ENCODE results near the gene PDE6A. TPM values are rescaled to one million over a fixed set of nuclear protein-coding genes. Genes with fewer than 3 reads are reported as not detected.

Gene PDE6A
- polyA plus RNA-seq, 3 donors, result 0.01 TPM; not detected in 2

DNA sequence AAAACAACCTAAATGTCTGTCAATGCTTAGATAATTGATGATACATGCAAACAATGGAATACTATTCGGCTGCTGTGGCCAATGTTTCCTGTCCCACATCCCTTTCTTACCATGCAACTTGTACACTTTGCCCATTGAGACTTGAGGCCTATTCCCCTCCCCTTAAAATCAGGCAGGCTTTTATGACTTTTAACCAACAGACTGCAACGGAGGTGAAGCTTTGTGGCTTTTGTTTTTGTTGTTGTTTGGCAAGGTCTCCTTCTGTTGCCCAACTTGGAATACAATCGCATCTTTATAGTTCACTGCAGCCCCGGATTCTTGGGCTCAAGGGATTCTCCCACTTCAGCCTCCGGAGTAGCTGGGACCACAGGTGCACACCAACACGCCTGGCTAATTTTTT lies 10.2 kb upstream of the PDE6A start:
- Histone ChIP-seq H3K4me2 (replicated peaks; ENCODE audit: extremely low read depth, low read length, poor library complexity, severe bottlenecking) (no peak overlapping the region), H3K4me1 (ENCODE audit: control insufficient read depth in 1 of 2, insufficient read depth in 2 of 2, low read length in 2 of 2) (peaks cover 7 to 9% of the 10 kb centered on the region in 2 donors), H3K9ac (ENCODE audit: insufficient read depth, low read length, poor library complexity, severe bottlenecking) (no peak overlapping the region), H3K4me3 (replicated peaks in 1 of 3; ENCODE audit: low read depth in 2 of 3, low read length in 3 of 3) (no peak overlapping the region), H3K36me3 (replicated peaks in 1 of 2; ENCODE audit: control insufficient read depth in 1 of 2, insufficient read depth in 2 of 2, low read length in 2 of 2) (no peaks in the 10 kb centered on the region), H3K9me3 (replicated peaks in 1 of 2; ENCODE audit: control insufficient read depth in 1 of 2, insufficient read depth in 1 of 2, low read length in 2 of 2) (no peaks in the 10 kb centered on the region), H2AFZ (ENCODE audit: insufficient read depth, low read depth, low read length, poor library complexity, severe bottlenecking) (no peak overlapping the region), H3K79me2 (ENCODE audit: insufficient read depth, low read length) (no peaks in the 10 kb centered on the region), H4K20me1 (ENCODE audit: insufficient read depth, low read length) (no peaks in the 10 kb centered on the region), H3K27me3 (ENCODE audit: control insufficient read depth in 2 of 2, insufficient read depth in 2 of 2, low read length in 2 of 2) (no peaks in the 10 kb centered on the region), H3K27ac (ENCODE audit: low read depth in 1 of 2, low read length in 2 of 2) (no peak overlapping the region)
- no peak for DNase-seq
- Mint-ChIP-seq H3K27ac (no peak overlapping the region), H3K9me3 (peaks cover 0 to 2% (median 0%) of the 10 kb centered on the region in 7 donors), H3K36me3 (no peaks in the 10 kb centered on the region), H3K4me1 (peaks cover 13% of the 10 kb centered on the region), H3K27me3 (ENCODE audit: low read depth in 3 of 3) (peaks cover 0 to 4% (median 1%) of the 10 kb centered on the region in 3 donors), H3K4me3 (no peak overlapping the region)
- WGBS (ENCODE audit: insufficient coverage), result 100% methylated on average over 2 of the region's 6 CpGs
- intact Hi-C loops (cut with micrococcal nuclease), result no loop called here
- TF ChIP-seq, protein P1, sequence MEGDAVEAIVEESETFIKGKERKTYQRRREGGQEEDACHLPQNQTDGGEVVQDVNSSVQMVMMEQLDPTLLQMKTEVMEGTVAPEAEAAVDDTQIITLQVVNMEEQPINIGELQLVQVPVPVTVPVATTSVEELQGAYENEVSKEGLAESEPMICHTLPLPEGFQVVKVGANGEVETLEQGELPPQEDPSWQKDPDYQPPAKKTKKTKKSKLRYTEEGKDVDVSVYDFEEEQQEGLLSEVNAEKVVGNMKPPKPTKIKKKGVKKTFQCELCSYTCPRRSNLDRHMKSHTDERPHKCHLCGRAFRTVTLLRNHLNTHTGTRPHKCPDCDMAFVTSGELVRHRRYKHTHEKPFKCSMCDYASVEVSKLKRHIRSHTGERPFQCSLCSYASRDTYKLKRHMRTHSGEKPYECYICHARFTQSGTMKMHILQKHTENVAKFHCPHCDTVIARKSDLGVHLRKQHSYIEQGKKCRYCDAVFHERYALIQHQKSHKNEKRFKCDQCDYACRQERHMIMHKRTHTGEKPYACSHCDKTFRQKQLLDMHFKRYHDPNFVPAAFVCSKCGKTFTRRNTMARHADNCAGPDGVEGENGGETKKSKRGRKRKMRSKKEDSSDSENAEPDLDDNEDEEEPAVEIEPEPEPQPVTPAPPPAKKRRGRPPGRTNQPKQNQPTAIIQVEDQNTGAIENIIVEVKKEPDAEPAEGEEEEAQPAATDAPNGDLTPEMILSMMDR (IDR thresholded peaks at IDR 0.05), result no peak

DNA sequence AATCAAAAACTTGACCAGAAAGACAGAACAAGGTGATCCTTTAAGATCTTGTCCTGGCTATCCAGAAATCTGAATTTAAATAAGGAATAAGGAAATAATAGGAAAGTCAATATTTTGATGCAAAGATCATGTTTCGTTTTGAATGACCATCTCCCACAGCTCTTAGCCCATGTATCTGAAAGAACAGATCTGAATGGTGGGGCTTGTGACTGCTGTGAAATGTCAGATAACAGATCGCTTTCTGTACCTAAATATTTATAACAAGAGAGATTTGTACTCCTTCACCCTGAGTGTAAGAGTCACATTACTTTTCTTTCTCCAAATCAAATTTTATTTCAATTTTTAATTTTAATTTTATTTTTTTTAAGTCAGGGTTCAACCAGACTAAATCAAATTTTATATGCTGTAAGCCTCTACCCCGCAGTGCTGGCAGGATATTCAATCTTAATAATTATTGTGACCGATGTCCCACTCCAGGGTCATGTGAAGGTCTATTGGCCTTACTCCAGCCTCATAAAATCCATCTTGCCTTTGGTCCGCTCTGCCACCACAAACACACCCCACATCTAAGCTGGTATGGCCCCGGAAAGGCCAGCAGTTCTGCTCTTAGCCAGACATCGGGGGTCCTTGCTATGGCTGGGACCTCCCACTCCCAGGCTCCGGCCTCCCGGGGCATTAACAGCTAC lies 9.0 kb upstream of the PDE6A start:
- H3K9me3 ChIP-seq (replicated peaks in 1 of 2; ENCODE audit: control insufficient read depth in 1 of 2, insufficient read depth in 1 of 2, low read length in 2 of 2), result no peaks in the 10 kb centered on the region
- intact Hi-C loops (cut with micrococcal nuclease), result no loop called here
- H3K4me1 Mint-ChIP-seq, result peaks cover 8% of the 10 kb centered on the region
- H3K9me3 Mint-ChIP-seq, result peaks cover 0 to 2% (median 0%) of the 10 kb centered on the region in 7 donors
- DNase-seq, result no peak
- TF ChIP-seq, protein P1 (IDR thresholded peaks at IDR 0.05), result no peak
- no peak overlapping the region for H3K27ac ChIP-seq (ENCODE audit: low read depth in 1 of 2, low read length in 2 of 2)
- H3K4me3 ChIP-seq (replicated peaks in 1 of 3; ENCODE audit: low read depth in 2 of 3, low read length in 3 of 3), result no peak overlapping the region
- H2AFZ ChIP-seq (ENCODE audit: insufficient read depth, low read depth, low read length, poor library complexity, severe bottlenecking), result no peak overlapping the region
- no peak overlapping the region for H3K4me3 Mint-ChIP-seq
- H3K9ac ChIP-seq (ENCODE audit: insufficient read depth, low read length, poor library complexity, severe bottlenecking), result no peak overlapping the region
- no peaks in the 10 kb centered on the region for H3K36me3 Mint-ChIP-seq
- H3K4me1 ChIP-seq (ENCODE audit: control insufficient read depth in 1 of 2, insufficient read depth in 2 of 2, low read length in 2 of 2), result no peaks in the 10 kb centered on the region
- no peak overlapping the region for H3K4me2 ChIP-seq (replicated peaks; ENCODE audit: extremely low read depth, low read length, poor library complexity, severe bottlenecking)
- H3K27ac Mint-ChIP-seq, result no peak overlapping the region
- no peaks in the 10 kb centered on the region for H3K79me2 ChIP-seq (ENCODE audit: insufficient read depth, low read length)
- WGBS (ENCODE audit: insufficient coverage), result 98% methylated on average over 7 of the region's 9 CpGs
- H3K36me3 ChIP-seq (replicated peaks in 1 of 2; ENCODE audit: control insufficient read depth in 1 of 2, insufficient read depth in 2 of 2, low read length in 2 of 2), result no peaks in the 10 kb centered on the region
- no peaks in the 10 kb centered on the region for H4K20me1 ChIP-seq (ENCODE audit: insufficient read depth, low read length)
- peaks cover 0 to 4% (median 1%) of the 10 kb centered on the region in 3 donors for H3K27me3 Mint-ChIP-seq (ENCODE audit: low read depth in 3 of 3)
- no peaks in the 10 kb centered on the region for H3K27me3 ChIP-seq (ENCODE audit: control insufficient read depth in 2 of 2, insufficient read depth in 2 of 2, low read length in 2 of 2)

All from CD14-positive monocyte (primary cell).